HCT116 (cell line): ENCODE measurements around the gene FAM83B. TPM values are rescaled to one million over a fixed set of nuclear protein-coding genes. Genes with fewer than 3 reads are reported as not detected.

Source experiments
- ATAC-seq: fragments of 200-7000 bp; cut with Tn5 transposase; 2 replicates; pipeline ENCODE4 v1.9.1; 2020; ENCODE audit warnings: mild to moderate bottlenecking, moderate library complexity
- Bru-seq: library from RNA; stranded (reverse); fragments of 400-500 nt; gene quantifications from one replicate; lab custom pipeline; 2021; lab: Mats Ljungman, UMichigan
- BruChase-seq, 2 experiments: library from RNA; stranded (reverse); fragments of 400-500 nt; gene quantifications; one replicate each; lab custom pipeline; 2021; lab: Mats Ljungman, UMichigan
- BruUV-seq: library from RNA; stranded (reverse); fragments of 400-500 nt; replicated peaks from 2 replicates; lab custom pipeline; 2021; lab: Mats Ljungman, UMichigan
- CTCF ChIA-PET: fragments of 300-600 bp; sonication (Branson Sonifier 250); formaldehyde crosslinking; loops from one replicate; lab custom pipeline; 2021; ENCODE audit warnings: antibody characterized with exemption; lab: Charles Lee
- POLR2A ChIA-PET: fragments of 300-600, 350-600 bp; sonication (Branson Sonifier 250); formaldehyde crosslinking; loops from one replicate; lab custom pipeline; 2021; ENCODE audit warnings: antibody characterized with exemption; lab: Charles Lee
- RAD21 ChIA-PET, 2 experiments: fragments of 300-600 bp; sonication (Branson Sonifier 250); formaldehyde crosslinking; loops; one replicate each; lab custom pipeline; 2023; ENCODE audit warnings: low total read pairs in 2 of 2; ENCODE audit not compliant: uncharacterized antibody in 2 of 2, unreplicated experiment in 2 of 2, low non-redundant PET in 1 of 2; lab: Charles Lee
- DNase-seq: peaks from one replicate; pipeline ENCODE4 v3.0.0-alpha.2; 2010; ENCODE audit warnings: low read depth, low spot score
- H2AFZ ChIP-seq: fragments of 200-600 bp; shearing (Covaris generic), sonication (generic); 2 replicates; pipeline ENCODE4 v1.6.1; 2017; ENCODE audit warnings: low read depth, mixed run types, mixed read lengths, antibody characterized with exemption, low read length; ENCODE audit not compliant: poor library complexity, severe bottlenecking
- H3K27ac ChIP-seq: 2 replicates; pipeline ENCODE4 v1.5.1; 2012; ENCODE audit warnings: low read depth, low read length
- H3K27me3 ChIP-seq: fragments of 200-600 bp; sonication (generic); 2 replicates; pipeline ENCODE4 v1.6.1; 2016; ENCODE audit warnings: mixed run types, low read length, mixed read lengths; ENCODE audit not compliant: insufficient read depth
- H3K36me3 ChIP-seq, 2 experiments: fragments of 200-500 bp in 1 of 2; fragments of 200-600 bp in 1 of 2; sonication (Bioruptor generic) in 1 of 2; sonication (generic) in 1 of 2; 2 replicates each; pipeline versions ENCODE4 v1.5.1 to v1.6.1; 2014 to 2016; ENCODE audit warnings: low read length in 2 of 2, inconsistent platforms in 1 of 2, mixed read lengths in 1 of 2, mixed run types in 1 of 2; ENCODE audit not compliant: insufficient read depth in 2 of 2, control insufficient read depth in 1 of 2
- H3K4me1 ChIP-seq, 2 experiments: fragments of 200-600 bp in 1 of 2; sonication (generic) in 1 of 2; 2 replicates each; pipeline versions ENCODE4 v1.5.1 to v1.6.1; 2012 to 2017; ENCODE audit warnings: low read length in 2 of 2, inconsistent platforms in 1 of 2, mild to moderate bottlenecking in 1 of 2, mixed read lengths in 1 of 2, mixed run types in 1 of 2, moderate library complexity in 1 of 2; ENCODE audit not compliant: insufficient read depth in 2 of 2, control insufficient read depth in 1 of 2
- H3K4me2 ChIP-seq: fragments of 200-600 bp; sonication (generic); 2 replicates; pipeline ENCODE4 v1.6.1; 2017; ENCODE audit warnings: mixed run types, low read length, mixed read lengths
- H3K4me3 ChIP-seq, 2 experiments: fragments of 200-600 bp in 1 of 2; sonication (generic) in 1 of 2; replicated peaks in 1 of 2; 2 replicates each; pipeline ENCODE4 v1.5.1; 2011 to 2016; ENCODE audit warnings: low read length in 2 of 2, control low read depth in 1 of 2, low read depth in 1 of 2, mild to moderate bottlenecking in 1 of 2, mixed read lengths in 1 of 2, mixed run types in 1 of 2
- H3K79me2 ChIP-seq: fragments of 200-600 bp; sonication (generic); 2 replicates; pipeline ENCODE4 v1.6.1; 2017; ENCODE audit warnings: mild to moderate bottlenecking, mixed run types, low read length, moderate library complexity, mixed read lengths; ENCODE audit not compliant: insufficient read depth
- H3K9ac ChIP-seq: fragments of 200-600 bp; sonication (generic); 2 replicates; pipeline ENCODE4 v1.6.1; 2016; ENCODE audit warnings: low read length, mixed read lengths
- H3K9me2 ChIP-seq: fragments of 200-600 bp; sonication (generic), shearing (Covaris generic); 2 replicates; pipeline ENCODE4 v1.6.1; 2017; ENCODE audit warnings: mixed run types, mild to moderate bottlenecking, moderate library complexity; ENCODE audit not compliant: insufficient read depth
- H3K9me3 ChIP-seq, 2 experiments: fragments of 200-500 bp in 1 of 2; fragments of 200-600 bp in 1 of 2; sonication (Bioruptor generic) in 1 of 2; sonication (generic) in 1 of 2; 2 replicates each; pipeline ENCODE4 v1.6.1; 2014 to 2017; ENCODE audit warnings: low read length in 2 of 2, mixed read lengths in 2 of 2, inconsistent platforms in 1 of 2, low read depth in 1 of 2, mild to moderate bottlenecking in 1 of 2, mixed run types in 1 of 2, moderate library complexity in 1 of 2; ENCODE audit not compliant: control insufficient read depth in 1 of 2, insufficient read depth in 1 of 2
- H4K20me1 ChIP-seq: fragments of 200-600 bp; sonication (generic), shearing (Covaris generic); 2 replicates; pipeline ENCODE4 v1.6.1; 2017; ENCODE audit warnings: mixed run types, mild to moderate bottlenecking, moderate library complexity; ENCODE audit not compliant: insufficient read depth
- ATF3 ChIP-seq: IDR thresholded peaks from 2 replicates; pipeline ENCODE4 v1.6.1; 2012
- CBX3 ChIP-seq: IDR thresholded peaks from 2 replicates; pipeline ENCODE4 v1.6.1; 2012; ENCODE audit warnings: low read depth
- CEBPB ChIP-seq: IDR thresholded peaks from 2 replicates; pipeline ENCODE4 v1.6.1; 2012; ENCODE audit warnings: low read depth
- CTCF ChIP-seq, 3 experiments: fragments of 200-600 bp in 1 of 3; sonication (generic) in 1 of 3; IDR thresholded peaks in 2 of 3; conservative IDR thresholded peaks in 1 of 3; 2 replicates each; pipeline ENCODE4 v1.5.1; 2012 to 2017; ENCODE audit warnings: low read depth in 2 of 3, low read length in 2 of 3, antibody characterized with exemption in 1 of 3, borderline replicate concordance in 1 of 3, control low read depth in 1 of 3, mild to moderate bottlenecking in 1 of 3, mixed read lengths in 1 of 3, mixed run types in 1 of 3, moderate library complexity in 1 of 3; ENCODE audit not compliant: insufficient read depth in 1 of 3
- ELF1 ChIP-seq: IDR thresholded peaks from 2 replicates; pipeline ENCODE4 v1.6.1; 2012; ENCODE audit warnings: low read depth, borderline replicate concordance
- EZH2 ChIP-seq: fragments of 200-600 bp; sonication (generic); IDR thresholded peaks from 2 replicates; pipeline ENCODE4 v1.6.1; 2017; ENCODE audit warnings: antibody characterized with exemption, mixed run types
- EZH2phosphoT487 ChIP-seq: fragments of 200-600 bp; IDR thresholded peaks from 2 replicates; pipeline ENCODE4 v1.6.1; 2018; ENCODE audit warnings: antibody characterized with exemption, borderline replicate concordance
- FOSL1 ChIP-seq: IDR thresholded peaks from 2 replicates; pipeline ENCODE4 v1.6.1; 2012; ENCODE audit warnings: low read depth
- JUND ChIP-seq: IDR thresholded peaks from 2 replicates; pipeline ENCODE4 v1.6.1; 2012
- MAX ChIP-seq: IDR thresholded peaks from 2 replicates; pipeline ENCODE4 v1.6.1; 2012
- POLR2A ChIP-seq: IDR thresholded peaks from 2 replicates; pipeline ENCODE4 v1.7.0; 2011; ENCODE audit warnings: borderline replicate concordance; ENCODE audit not compliant: insufficient read depth, insufficient read length; ENCODE audit errors: extremely low read depth
- POLR2AphosphoS5 ChIP-seq: IDR thresholded peaks from 2 replicates; pipeline ENCODE4 v1.6.1; 2011; ENCODE audit warnings: mild to moderate bottlenecking, low read depth, low read length, moderate library complexity
- RAD21 ChIP-seq: IDR thresholded peaks from 2 replicates; pipeline ENCODE4 v1.6.1; 2012; ENCODE audit warnings: low read depth, mild to moderate bottlenecking
- REST ChIP-seq: IDR thresholded peaks from 2 replicates; pipeline ENCODE4 v1.6.1; 2012; ENCODE audit warnings: low read depth
- SRF ChIP-seq: IDR thresholded peaks from 2 replicates; pipeline ENCODE4 v1.6.1; 2012; ENCODE audit warnings: low read depth
- ZBTB33 ChIP-seq: IDR thresholded peaks from 2 replicates; pipeline ENCODE4 v1.6.1; 2011; ENCODE audit warnings: mild to moderate bottlenecking, low read length, moderate library complexity; ENCODE audit not compliant: insufficient replicate concordance; ENCODE audit errors: extremely low read depth
- ZFX ChIP-seq: fragments of 450-650 bp; IDR thresholded peaks from 2 replicates; pipeline ENCODE4 v1.6.1; 2017
- ZNF274 ChIP-seq: fragments of 200-500 bp; sonication (Bioruptor generic); IDR thresholded peaks from 2 replicates; pipeline ENCODE4 v1.6.1; 2014; ENCODE audit warnings: mild to moderate bottlenecking, low read depth, low read length, inconsistent platforms
- intact Hi-C: fragments of 100-400 bp; cut with micrococcal nuclease; formaldehyde crosslinking; loops from 2 replicates; pipeline ENCODE4 v1.10.0; 2022
- long read RNA-seq: library from polyadenylated mRNA; unstranded; transcript quantifications from one replicate; pipeline ENCODE4 v2.0.0, GENCODE V29; 2021; ENCODE audit not compliant: unreplicated experiment
- polyA plus RNA-seq: library from polyadenylated mRNA; unstranded; fragments of >200 nt; gene quantifications from 2 replicates; pipeline ENCODE4 v1.2.1, GENCODE V29; 2012; ENCODE audit warnings: missing spikeins
- total RNA-seq: library from RNA; stranded (reverse); gene quantifications from one replicate; pipeline ENCODE4 v1.2.1, GENCODE V29; 2021; ENCODE audit not compliant: unreplicated experiment

Gene FAM83B
- total RNA-seq (16.9 TPM), Bru-seq, nascent RNA (percentile 85 among the genes with signal in this experiment), BruChase-seq, experiment 1, labeled RNA remaining after a 6-hour chase (percentile 68 among the genes with signal in this experiment), BruChase-seq, experiment 2, labeled RNA remaining after a 2-hour chase (percentile 72 among the genes with signal in this experiment)
- 3.2 and 3.6 TPM in 2 replicates for polyA plus RNA-seq
- long read RNA-seq, transcript FAM83B-201 (5 exons, 3,167 nt), result major isoform, 10 of 11 reads
- long read RNA-seq, partial matches to known transcripts, result 0 of 11 reads
- long read RNA-seq, other reads (novel, unspliced or antisense), result 1 of 11 reads

GRCh38 chr6:54846243-54846856 is at the start of gene FAM83B:
Gene FAM83B (plus strand): TSS chr6:54846771. CDS start chr6:54870247, 23,476 bp downstream.
- peak; percentile 89 for ATAC-seq
- CTCF ChIA-PET, result no interaction called here
- intact Hi-C loops, result loop anchor here (2.0 to 10.0 kb wide), 3 partner anchors 28 to 132 kb away; no protein-coding TSS in a partner anchor
- Histone ChIP-seq H3K79me2 (peaks cover 43% of the 10 kb centered on the region), H3K4me2 (peak within 1 kb of the TSS; percentile 98), H3K27ac (peak within 1 kb of the TSS; percentile 79), H3K9me3 (no peaks in the 10 kb centered on the region), H3K4me1 (peaks cover 6 to 29% of the 10 kb centered on the region in 2 experiments; a peak in 3 of 4 replicates), H3K4me3 (peak within 1 kb of the TSS; percentile 77 to 89), H3K9me2 (no peaks in the 10 kb centered on the region), H2AFZ (peak within 1 kb of the TSS; percentile 98), H3K9ac (peak within 1 kb of the TSS; percentile 84), H3K27me3 (no peaks in the 10 kb centered on the region), H4K20me1 (no peaks in the 10 kb centered on the region), H3K36me3 (no peaks in the 10 kb centered on the region)
- BruUV-seq, result TSS peak; percentile 76
- RAD21 ChIA-PET, result no interaction called here
- DNase-seq, result peak; percentile 61
- POLR2A ChIA-PET, result no interaction called here
- TF ChIP-seq CEBPB (no peak), FOSL1 (no peak), MAX (peak; percentile 63), CBX3 (peak; percentile 30), ELF1 (no peak), REST (no peak), EZH2 (no peak), EZH2phosphoT487 (no peak), ATF3 (no peak), ZNF274 (no peak), RAD21 (0 out of 2 replicates have a peak, but pooled peaks have one; percentile 8), SRF (no peak), ZFX (peak; percentile 74), JUND (no peak), CTCF (IDR thresholded peaks at IDR 0.05 in 2 of 3, conservative IDR thresholded peaks at IDR 0.05 in 1 of 3; ENCODE audit: borderline replicate concordance in 1 of 3, insufficient read depth in 1 of 3, low read depth in 2 of 3, low read length in 2 of 3) (no peak), POLR2A (peak; percentile 60), ZBTB33 (no peak), POLR2AphosphoS5 (peak; percentile 61; the same call in 1 of the 2 replicates)
